ENCODE data around the gene PSMD13.

DNA sequence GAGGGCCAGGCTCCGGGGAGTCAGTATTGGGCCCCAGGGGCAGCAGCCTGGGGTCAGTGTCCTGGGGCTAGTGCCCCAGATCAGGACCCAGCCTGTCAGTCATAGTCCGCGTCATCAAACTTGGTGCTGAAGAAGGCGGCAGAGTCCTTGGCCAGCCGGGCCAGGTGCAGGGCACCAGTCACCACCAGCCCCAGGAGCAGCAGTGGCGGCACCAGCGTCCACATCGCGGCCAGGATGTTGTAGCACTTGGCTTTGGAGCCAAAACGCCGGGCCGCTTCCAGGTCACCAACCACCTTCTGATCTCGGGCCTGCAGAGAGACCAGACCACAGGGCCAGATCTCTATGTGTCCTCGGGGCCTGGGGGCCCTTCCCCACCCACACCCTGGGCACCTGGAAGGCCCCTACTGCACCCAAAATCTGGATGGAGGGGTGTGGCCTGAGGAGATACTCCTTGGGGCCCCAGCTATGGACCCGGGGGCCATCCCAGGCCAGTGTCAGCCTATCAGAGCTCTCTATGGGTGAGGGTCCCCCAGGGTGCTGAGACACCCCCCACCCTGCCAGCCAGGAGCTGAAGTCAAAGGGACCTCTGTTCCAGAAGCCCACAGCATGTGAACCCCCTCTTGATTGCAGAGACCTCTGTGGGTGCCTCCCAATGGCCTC lies 61.8 kb downstream of the PSMD13 start:
- TF ChIP-seq, protein P1, sequence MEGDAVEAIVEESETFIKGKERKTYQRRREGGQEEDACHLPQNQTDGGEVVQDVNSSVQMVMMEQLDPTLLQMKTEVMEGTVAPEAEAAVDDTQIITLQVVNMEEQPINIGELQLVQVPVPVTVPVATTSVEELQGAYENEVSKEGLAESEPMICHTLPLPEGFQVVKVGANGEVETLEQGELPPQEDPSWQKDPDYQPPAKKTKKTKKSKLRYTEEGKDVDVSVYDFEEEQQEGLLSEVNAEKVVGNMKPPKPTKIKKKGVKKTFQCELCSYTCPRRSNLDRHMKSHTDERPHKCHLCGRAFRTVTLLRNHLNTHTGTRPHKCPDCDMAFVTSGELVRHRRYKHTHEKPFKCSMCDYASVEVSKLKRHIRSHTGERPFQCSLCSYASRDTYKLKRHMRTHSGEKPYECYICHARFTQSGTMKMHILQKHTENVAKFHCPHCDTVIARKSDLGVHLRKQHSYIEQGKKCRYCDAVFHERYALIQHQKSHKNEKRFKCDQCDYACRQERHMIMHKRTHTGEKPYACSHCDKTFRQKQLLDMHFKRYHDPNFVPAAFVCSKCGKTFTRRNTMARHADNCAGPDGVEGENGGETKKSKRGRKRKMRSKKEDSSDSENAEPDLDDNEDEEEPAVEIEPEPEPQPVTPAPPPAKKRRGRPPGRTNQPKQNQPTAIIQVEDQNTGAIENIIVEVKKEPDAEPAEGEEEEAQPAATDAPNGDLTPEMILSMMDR (IDR thresholded peaks at IDR 0.05; ENCODE audit: low read length) = no peak
- no peak for TF ChIP-seq EZH2 (optimal IDR thresholded peaks at IDR 0.05; ENCODE audit: low read depth, low read length)

Data from MM.1S (cell line).